NCI-H524 (cell line): ENCODE results near the gene S100A7A.
"Not testable (repeated sequence)": the region's sequence is repeated elsewhere in the genome, so short reads cannot be mapped to it uniquely, and the experiment has no call there.

Experiments used
- DNase-seq, 2 experiments: peaks; one replicate each; lab custom pipeline; 2025; lab: John Stamatoyannopoulos, UW

The S100A7A gene

GRCh38 chr1:153395136-153395685 lies 21.1 kb upstream of the S100A7A start:
- DNase-seq = no peak

- DNase-seq = no peak
Observed at GRCh38 chr1:153395776-153396175, 20.5 kb upstream of the S100A7A start.

- DNase-seq = no peak
Observed at GRCh38 chr1:153396461-153396860, 19.9 kb upstream of the S100A7A start.

GRCh38 chr1:153397051-153397923 lies 19.0 kb upstream of the S100A7A start:
- peak; percentile 82 to 94 for DNase-seq

- no peak for DNase-seq
Observed at GRCh38 chr1:153397924-153398651, 18.2 kb upstream of the S100A7A start.

GRCh38 chr1:153399401-153400055 lies 16.8 kb upstream of the S100A7A start:
- DNase-seq = no peak

GRCh38 chr1:153400244-153400643 lies 16.1 kb upstream of the S100A7A start:
- peak in 1 of 2 experiments; percentile 42 for DNase-seq

GRCh38 chr1:153401461-153401860 lies 14.9 kb upstream of the S100A7A start:
- no peak for DNase-seq

- DNase-seq = no peak
Observed at GRCh38 chr1:153402226-153402625, 14.1 kb upstream of the S100A7A start.

GRCh38 chr1:153403421-153404085 lies 12.8 kb upstream of the S100A7A start:
- no peak for DNase-seq

- no peak for DNase-seq
Observed at GRCh38 chr1:153404086-153404635, 12.2 kb upstream of the S100A7A start.

- peak in 1 of 2 experiments; percentile 12 for DNase-seq
Observed at GRCh38 chr1:153404768-153405167, 11.6 kb upstream of the S100A7A start.

GRCh38 chr1:153405825-153406599 lies 10.3 kb upstream of the S100A7A start:
- not testable (repeated sequence) for DNase-seq

- not testable (repeated sequence) for DNase-seq
Observed at GRCh38 chr1:153407274-153407673, 9.0 kb upstream of the S100A7A start.

- DNase-seq = not testable (repeated sequence)
Observed at GRCh38 chr1:153413961-153414360, 2.4 kb upstream of the S100A7A start.

GRCh38 chr1:153417136-153417888 lies 992 bp downstream of the S100A7A start:
- no peak for DNase-seq

GRCh38 chr1:153418758-153419435 lies 2.6 kb downstream of the S100A7A start:
- not testable (repeated sequence) for DNase-seq

- DNase-seq = not testable (repeated sequence)
Observed at GRCh38 chr1:153419436-153419793, 3.1 kb downstream of the S100A7A start.

GRCh38 chr1:153420306-153420705 lies 4.0 kb downstream of the S100A7A start:
- no peak for DNase-seq
